ENCODE measurements around the gene C6orf120. TPM values are rescaled to one million over a fixed set of nuclear protein-coding genes. Genes with fewer than 3 reads are reported as not detected.

C6orf120 gene
- total and polyA plus RNA-seq, 5 donors from 2014 or later, result 9.7 to 18.2 (median 11.5) TPM

DNA sequence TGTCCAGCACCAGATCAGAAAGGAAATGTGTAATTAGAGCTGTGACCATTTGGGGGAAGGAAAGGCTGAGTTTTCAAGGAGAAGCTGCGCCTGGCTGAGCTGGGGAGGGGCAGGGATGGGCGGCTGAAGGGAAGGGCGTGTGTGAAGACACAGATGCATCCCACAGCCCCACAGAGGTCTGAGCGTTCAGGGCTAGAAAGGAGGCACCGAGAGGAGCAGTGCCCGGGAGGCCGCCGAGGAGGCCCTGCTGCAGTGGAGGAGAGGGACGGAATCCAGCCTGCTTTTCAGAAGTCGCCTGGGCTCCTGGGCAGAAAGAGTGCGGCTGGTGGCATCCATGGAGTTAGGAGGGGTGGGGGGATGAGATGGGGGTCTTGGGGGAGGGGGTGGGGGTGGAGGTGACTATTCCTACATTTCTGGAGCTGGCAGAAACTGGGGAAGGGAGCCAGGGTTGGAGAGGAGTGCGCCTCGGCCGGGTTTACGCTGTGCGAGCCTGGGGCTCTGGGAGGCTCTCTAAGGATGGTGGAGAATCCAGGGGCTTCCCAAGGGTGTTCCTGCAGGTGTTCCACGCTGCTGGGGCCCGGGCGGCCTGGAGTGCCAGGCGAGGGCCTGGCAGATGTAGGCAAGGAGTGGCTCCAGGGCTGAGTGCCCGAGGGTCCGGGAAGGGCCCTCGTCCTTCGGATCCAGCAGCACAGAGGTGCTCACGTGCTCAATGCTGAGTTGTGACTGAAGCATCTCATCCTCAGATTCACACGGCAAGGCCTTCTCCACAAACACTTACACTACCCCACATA, 41.9 kb upstream of the C6orf120 start:
- H3K27me3 Mint-ChIP-seq, result no peaks in the 10 kb centered on the region
- ATAC-seq (ENCODE audit: low read depth in 2 of 2), result no peak

DNA sequence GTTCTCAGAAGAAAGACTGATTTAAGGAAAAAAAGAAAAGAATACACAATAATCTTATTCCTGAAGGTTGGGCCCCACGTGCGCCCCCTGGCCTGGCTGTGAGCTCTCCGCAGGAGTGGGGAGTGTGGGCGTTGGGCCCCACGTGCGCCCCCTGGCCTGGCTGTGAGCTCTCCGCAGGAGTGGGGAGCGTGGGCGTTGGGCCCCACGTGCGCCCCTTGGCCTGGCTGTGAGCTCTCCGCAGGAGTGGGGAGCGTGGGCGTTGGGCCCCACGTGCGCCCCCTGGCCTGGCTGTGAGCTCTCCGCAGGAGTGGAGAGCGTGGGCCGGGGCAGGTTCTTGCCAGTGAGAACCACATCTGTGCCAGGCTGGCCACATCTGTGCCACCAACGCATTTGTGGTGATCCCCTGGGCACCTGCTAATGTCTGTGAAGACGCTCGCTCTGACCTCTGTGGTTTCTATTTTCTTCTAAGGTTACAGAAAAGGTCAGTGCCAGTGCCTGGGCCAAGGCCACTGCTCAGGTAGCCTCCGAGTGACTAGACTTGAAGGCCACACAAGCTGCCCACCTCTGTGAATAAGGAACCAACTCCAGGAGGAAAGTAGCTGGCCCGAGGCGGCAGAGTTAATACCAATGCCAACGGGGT, 41.1 kb upstream of the C6orf120 start:
- no peak overlapping the region for H3K27ac ChIP-seq (ENCODE audit: insufficient read depth, low read length, poor library complexity, severe bottlenecking)
- H3K4me1 Mint-ChIP-seq, result no peaks in the 10 kb centered on the region
- no peak overlapping the region for H3K4me3 ChIP-seq (ENCODE audit: low read depth, low read length)
- no peaks in the 10 kb centered on the region for H3K4me1 ChIP-seq (ENCODE audit: control insufficient read depth, insufficient read depth, low read length, poor library complexity, severe bottlenecking)
- H3K27ac Mint-ChIP-seq, result no peak overlapping the region
- no peaks in the 10 kb centered on the region for H3K27me3 Mint-ChIP-seq
- H3K4me3 Mint-ChIP-seq, result no peak overlapping the region
- H3K9me3 Mint-ChIP-seq, result no peaks in the 10 kb centered on the region
- no peak for ATAC-seq (ENCODE audit: low read depth in 2 of 2)
- H3K27me3 ChIP-seq (ENCODE audit: control insufficient read depth, insufficient read depth, low read length), result no peaks in the 10 kb centered on the region
- no peak for DNase-seq
- H3K9me3 ChIP-seq (ENCODE audit: control insufficient read depth in 2 of 2, low read length in 2 of 2), result no peaks in the 10 kb centered on the region
- H3K36me3 Mint-ChIP-seq, result peaks cover 31% of the 10 kb centered on the region
- no peaks in the 10 kb centered on the region for H3K36me3 ChIP-seq (ENCODE audit: control insufficient read depth, insufficient read depth, low read length)

More for the DNA sequence above, 41.9 kb upstream of the C6orf120 start:
- Mint-ChIP-seq H3K4me1 (peaks cover 0 to 6% (median 0%) of the 10 kb centered on the region in 4 donors), H3K36me3 (peaks cover 27% of the 10 kb centered on the region), H3K27ac (no peak overlapping the region), H3K9me3 (no peaks in the 10 kb centered on the region), H3K4me3 (no peak overlapping the region)
- no peaks in the 10 kb centered on the region for H3K4me1 ChIP-seq (ENCODE audit: control insufficient read depth, insufficient read depth, low read length, poor library complexity, severe bottlenecking)
- no peak overlapping the region for H3K4me3 ChIP-seq (ENCODE audit: low read depth, low read length)
- H3K27me3 ChIP-seq (ENCODE audit: control insufficient read depth, insufficient read depth, low read length), result no peaks in the 10 kb centered on the region
- no peak for DNase-seq
- H3K36me3 ChIP-seq (ENCODE audit: control insufficient read depth, insufficient read depth, low read length), result no peaks in the 10 kb centered on the region
- no peak overlapping the region for H3K27ac ChIP-seq (ENCODE audit: insufficient read depth, low read length, poor library complexity, severe bottlenecking)
- H3K9me3 ChIP-seq (ENCODE audit: control insufficient read depth in 2 of 2, low read length in 2 of 2), result no peaks in the 10 kb centered on the region

DNA sequence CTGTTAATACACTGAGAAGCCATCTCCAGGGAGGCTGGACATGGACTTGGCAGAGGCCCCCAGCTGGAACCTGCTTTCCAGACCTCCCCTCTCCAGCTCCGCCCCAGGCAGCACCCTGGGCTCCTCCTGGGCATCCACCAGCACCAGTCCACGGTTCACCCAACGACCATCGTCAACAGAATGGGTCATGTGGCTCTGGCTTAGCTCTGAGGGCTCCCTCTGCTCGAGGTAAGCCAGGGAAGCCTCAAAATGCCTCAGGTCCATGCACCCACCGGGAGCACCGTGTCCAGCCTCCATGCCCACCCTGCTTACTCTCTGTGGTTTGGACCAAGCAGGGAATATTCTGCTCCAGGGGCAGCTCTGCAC, 40.6 kb upstream of the C6orf120 start:
- DNase-seq (no peak), ATAC-seq (ENCODE audit: low read depth in 2 of 2) (no peak)
- Mint-ChIP-seq H3K36me3 (peaks cover 33% of the 10 kb centered on the region), H3K27me3 (no peaks in the 10 kb centered on the region), H3K4me3 (no peak overlapping the region), H3K27ac (no peak overlapping the region), H3K9me3 (no peaks in the 10 kb centered on the region), H3K4me1 (no peaks in the 10 kb centered on the region)
- Histone ChIP-seq H3K9me3 (ENCODE audit: control insufficient read depth in 2 of 2, low read length in 2 of 2) (no peaks in the 10 kb centered on the region), H3K36me3 (ENCODE audit: control insufficient read depth, insufficient read depth, low read length) (peaks cover 1% of the 10 kb centered on the region), H3K27ac (ENCODE audit: insufficient read depth, low read length, poor library complexity, severe bottlenecking) (no peak overlapping the region), H3K27me3 (ENCODE audit: control insufficient read depth, insufficient read depth, low read length) (no peaks in the 10 kb centered on the region), H3K4me3 (ENCODE audit: low read depth, low read length) (no peak overlapping the region), H3K4me1 (ENCODE audit: control insufficient read depth, insufficient read depth, low read length, poor library complexity, severe bottlenecking) (no peaks in the 10 kb centered on the region)

DNA sequence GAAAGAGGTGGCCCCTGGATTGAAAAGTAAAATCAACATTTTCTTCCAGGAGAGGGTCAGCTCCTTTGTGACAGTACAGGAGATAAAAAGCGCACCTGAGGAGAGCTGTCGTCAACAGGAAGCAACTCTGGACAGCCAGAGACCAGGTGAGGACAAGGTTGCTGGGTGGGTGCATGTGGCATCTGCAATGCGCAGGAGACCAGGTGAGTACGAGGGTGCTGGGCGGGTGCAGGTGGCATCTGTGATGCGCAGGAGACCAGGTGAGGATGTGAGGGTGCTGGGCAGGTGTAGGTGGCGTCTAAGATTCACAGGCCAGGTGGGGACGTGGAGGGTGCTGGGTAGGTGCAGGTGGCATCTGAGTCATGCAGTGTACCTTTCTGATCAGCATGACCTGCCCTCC, 38.5 kb upstream of the C6orf120 start:
- Histone ChIP-seq H3K9me3 (ENCODE audit: control insufficient read depth in 2 of 2, low read length in 2 of 2) (no peaks in the 10 kb centered on the region), H3K27me3 (ENCODE audit: control insufficient read depth, insufficient read depth, low read length) (no peaks in the 10 kb centered on the region), H3K4me3 (ENCODE audit: low read depth, low read length) (no peak overlapping the region), H3K36me3 (ENCODE audit: control insufficient read depth, insufficient read depth, low read length) (peaks cover 8% of the 10 kb centered on the region), H3K27ac (ENCODE audit: insufficient read depth, low read length, poor library complexity, severe bottlenecking) (no peak overlapping the region), H3K4me1 (ENCODE audit: control insufficient read depth, insufficient read depth, low read length, poor library complexity, severe bottlenecking) (no peaks in the 10 kb centered on the region)
- Mint-ChIP-seq H3K27ac (no peak overlapping the region), H3K36me3 (peaks cover 39% of the 10 kb centered on the region), H3K4me3 (no peak overlapping the region), H3K4me1 (peaks cover 0 to 4% (median 0%) of the 10 kb centered on the region in 4 donors), H3K9me3 (no peaks in the 10 kb centered on the region), H3K27me3 (no peaks in the 10 kb centered on the region)
- ATAC-seq (ENCODE audit: low read depth in 2 of 2) (no peak), DNase-seq (no peak)

DNA sequence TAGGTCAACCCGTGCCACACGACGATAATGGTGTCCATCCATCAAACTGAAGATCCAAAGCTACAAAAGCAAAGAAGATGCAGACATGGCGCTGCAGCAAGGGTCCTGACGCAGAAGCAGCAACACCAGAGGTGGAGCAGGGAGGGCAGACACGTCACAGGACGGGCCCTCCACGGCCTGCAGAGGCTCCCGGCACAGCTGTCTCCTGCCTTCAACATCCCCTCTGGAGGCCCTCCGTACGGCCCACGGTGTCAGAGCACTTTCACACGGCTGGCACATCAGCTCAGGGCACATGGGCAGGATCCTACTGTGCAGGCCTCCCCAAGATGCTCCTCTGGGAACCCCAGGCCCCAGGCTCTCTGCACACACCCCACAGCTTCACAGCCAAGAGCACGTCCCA, 37.7 kb upstream of the C6orf120 start:
- Histone ChIP-seq H3K27ac (ENCODE audit: insufficient read depth, low read length, poor library complexity, severe bottlenecking) (no peak overlapping the region), H3K4me3 (ENCODE audit: low read depth, low read length) (no peak overlapping the region), H3K27me3 (ENCODE audit: control insufficient read depth, insufficient read depth, low read length) (no peaks in the 10 kb centered on the region), H3K36me3 (ENCODE audit: control insufficient read depth, insufficient read depth, low read length) (peaks cover 10% of the 10 kb centered on the region), H3K4me1 (ENCODE audit: control insufficient read depth, insufficient read depth, low read length, poor library complexity, severe bottlenecking) (no peaks in the 10 kb centered on the region), H3K9me3 (ENCODE audit: control insufficient read depth in 2 of 2, low read length in 2 of 2) (no peaks in the 10 kb centered on the region)
- Mint-ChIP-seq H3K9me3 (no peaks in the 10 kb centered on the region), H3K4me3 (no peak overlapping the region), H3K27me3 (no peaks in the 10 kb centered on the region), H3K4me1 (peaks cover 0 to 4% (median 0%) of the 10 kb centered on the region in 4 donors), H3K36me3 (peaks cover 40% of the 10 kb centered on the region), H3K27ac (no peak overlapping the region)
- ATAC-seq (ENCODE audit: low read depth in 2 of 2) (no peak), DNase-seq (no peak)

DNA sequence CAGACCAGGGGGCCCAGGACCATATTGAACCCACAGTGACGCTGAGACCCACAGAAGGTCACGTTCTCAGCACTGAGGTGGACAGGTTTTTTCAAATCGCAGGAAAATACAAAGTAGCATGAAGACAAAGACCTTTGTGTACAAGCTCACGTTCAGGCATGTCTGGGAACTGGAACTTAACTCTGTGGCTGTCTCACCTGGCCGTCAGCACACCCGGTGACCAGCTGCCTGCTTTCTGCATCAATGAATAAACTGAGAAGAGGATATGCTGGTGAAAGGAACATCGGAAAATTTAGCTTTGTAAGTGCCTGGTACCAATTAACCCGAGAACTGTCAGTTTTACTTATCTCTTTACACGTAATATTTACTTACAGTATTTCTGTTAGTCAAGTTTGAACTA, 36.6 kb upstream of the C6orf120 start:
- no peak for ATAC-seq (ENCODE audit: low read depth in 2 of 2)
- no peak overlapping the region for H3K27ac ChIP-seq (ENCODE audit: insufficient read depth, low read length, poor library complexity, severe bottlenecking)
- peaks cover 36% of the 10 kb centered on the region for H3K36me3 Mint-ChIP-seq
- no peak overlapping the region for H3K4me3 Mint-ChIP-seq
- H3K4me1 Mint-ChIP-seq, result peaks cover 0 to 6% (median 2%) of the 10 kb centered on the region in 4 donors
- no peaks in the 10 kb centered on the region for H3K9me3 Mint-ChIP-seq
- no peaks in the 10 kb centered on the region for H3K27me3 ChIP-seq (ENCODE audit: control insufficient read depth, insufficient read depth, low read length)
- no peak overlapping the region for H3K27ac Mint-ChIP-seq
- H3K4me1 ChIP-seq (ENCODE audit: control insufficient read depth, insufficient read depth, low read length, poor library complexity, severe bottlenecking), result no peaks in the 10 kb centered on the region
- no peaks in the 10 kb centered on the region for H3K27me3 Mint-ChIP-seq
- H3K9me3 ChIP-seq (ENCODE audit: control insufficient read depth in 2 of 2, low read length in 2 of 2), result no peaks in the 10 kb centered on the region
- DNase-seq, result no peak
- peaks cover 10% of the 10 kb centered on the region for H3K36me3 ChIP-seq (ENCODE audit: control insufficient read depth, insufficient read depth, low read length)
- H3K4me3 ChIP-seq (ENCODE audit: low read depth, low read length), result no peak overlapping the region

DNA sequence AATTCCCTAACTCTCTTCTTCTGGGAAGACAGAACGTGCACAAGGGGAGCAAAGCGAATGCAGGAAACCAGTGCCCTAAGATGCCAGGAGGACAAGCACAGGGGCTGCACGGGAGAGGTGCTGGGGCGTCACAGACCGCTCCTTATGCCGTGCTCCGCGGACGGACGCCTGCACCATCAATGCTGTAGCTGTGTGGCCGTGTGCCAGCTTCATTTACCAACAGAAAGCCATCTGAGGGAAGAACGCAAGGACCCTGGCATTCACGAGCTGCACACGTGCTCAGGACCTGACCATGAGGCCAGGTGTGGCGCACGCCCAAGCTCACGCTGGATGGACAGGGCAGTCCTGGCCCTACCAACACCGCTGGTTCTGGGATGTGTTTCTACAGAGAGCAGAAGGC, 35.5 kb upstream of the C6orf120 start:
- peaks cover 40% of the 10 kb centered on the region for H3K36me3 Mint-ChIP-seq
- no peaks in the 10 kb centered on the region for H3K27me3 Mint-ChIP-seq
- no peak for DNase-seq
- no peak overlapping the region for H3K27ac ChIP-seq (ENCODE audit: insufficient read depth, low read length, poor library complexity, severe bottlenecking)
- peaks cover 14% of the 10 kb centered on the region for H3K36me3 ChIP-seq (ENCODE audit: control insufficient read depth, insufficient read depth, low read length)
- no peaks in the 10 kb centered on the region for H3K9me3 ChIP-seq (ENCODE audit: control insufficient read depth in 2 of 2, low read length in 2 of 2)
- H3K4me1 ChIP-seq (ENCODE audit: control insufficient read depth, insufficient read depth, low read length, poor library complexity, severe bottlenecking), result no peaks in the 10 kb centered on the region
- no peak for ATAC-seq (ENCODE audit: low read depth in 2 of 2)
- H3K27ac Mint-ChIP-seq, result no peak overlapping the region
- no peaks in the 10 kb centered on the region for H3K27me3 ChIP-seq (ENCODE audit: control insufficient read depth, insufficient read depth, low read length)
- H3K4me3 Mint-ChIP-seq, result no peak overlapping the region
- H3K9me3 Mint-ChIP-seq, result no peaks in the 10 kb centered on the region
- no peak overlapping the region for H3K4me3 ChIP-seq (ENCODE audit: low read depth, low read length)
- H3K4me1 Mint-ChIP-seq, result peaks cover 0 to 6% (median 2%) of the 10 kb centered on the region in 4 donors

DNA sequence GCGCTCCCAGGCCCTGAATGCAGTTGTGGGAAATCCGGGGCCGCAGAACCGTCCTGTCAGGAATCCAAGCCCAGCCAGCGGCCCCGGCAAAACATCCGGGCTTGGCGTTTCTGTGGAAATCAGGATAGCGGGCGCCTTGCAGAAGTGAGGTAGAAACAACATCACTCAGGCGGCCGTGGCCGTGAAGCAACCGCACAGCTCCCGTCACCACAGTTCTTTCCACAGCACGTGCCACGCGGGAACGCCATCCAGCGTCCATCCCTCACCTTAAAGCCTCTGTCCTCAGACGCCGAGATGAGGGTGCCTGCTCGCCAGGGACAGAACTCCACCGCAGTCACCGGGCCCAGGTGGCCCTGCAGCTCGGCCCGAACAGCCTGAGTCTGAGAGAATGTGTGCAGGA, 34.2 kb upstream of the C6orf120 start:
- Mint-ChIP-seq H3K27me3 (no peaks in the 10 kb centered on the region), H3K4me3 (no peak overlapping the region), H3K27ac (no peak overlapping the region), H3K36me3 (peaks cover 51% of the 10 kb centered on the region), H3K4me1 (peaks cover 0 to 6% (median 2%) of the 10 kb centered on the region in 4 donors), H3K9me3 (no peaks in the 10 kb centered on the region)
- ATAC-seq (ENCODE audit: low read depth in 2 of 2) (no peak), DNase-seq (no peak)
- no peaks in the 10 kb centered on the region for H3K27me3 ChIP-seq (ENCODE audit: control insufficient read depth, insufficient read depth, low read length)
- no peak overlapping the region for H3K27ac ChIP-seq (ENCODE audit: insufficient read depth, low read length, poor library complexity, severe bottlenecking)
- H3K36me3 ChIP-seq (ENCODE audit: control insufficient read depth, insufficient read depth, low read length), result peaks cover 16% of the 10 kb centered on the region
- H3K4me3 ChIP-seq (ENCODE audit: low read depth, low read length), result no peak overlapping the region
- no peaks in the 10 kb centered on the region for H3K9me3 ChIP-seq (ENCODE audit: control insufficient read depth in 2 of 2, low read length in 2 of 2)
- no peaks in the 10 kb centered on the region for H3K4me1 ChIP-seq (ENCODE audit: control insufficient read depth, insufficient read depth, low read length, poor library complexity, severe bottlenecking)
